GM19395 (cell line): ENCODE data around the gene PTH2R.
"Not testable (repeated sequence)": the region's sequence is repeated elsewhere in the genome, so short reads cannot be mapped to it uniquely, and the experiment has no call there.

ENCODE experiments used
- ATAC-seq: cut with Tn5 transposase; IDR thresholded peaks from one replicate; pipeline ENCODE4 v1.9.1; 2021; ENCODE audit warnings: mild to moderate bottlenecking, moderate library complexity; ENCODE audit not compliant: unreplicated experiment

The PTH2R gene

GRCh38 chr2:208481945-208482344 is 75.4 kb downstream of the PTH2R start:
- not testable (repeated sequence) for ATAC-seq

- ATAC-seq, result not testable (repeated sequence)
These were observed 75.9 kb downstream of the PTH2R start for GRCh38 chr2:208482453-208483015.

- no peak for ATAC-seq
These were observed 78.8 kb downstream of the PTH2R start for GRCh38 chr2:208485390-208485789.

- no peak for ATAC-seq
These were observed 82.3 kb downstream of the PTH2R start for GRCh38 chr2:208488686-208489564.

- no peak for ATAC-seq
These were observed 83.1 kb downstream of the PTH2R start for GRCh38 chr2:208489687-208490086.

GRCh38 chr2:208490492-208490891 is 83.9 kb downstream of the PTH2R start:
- ATAC-seq, result no peak

- ATAC-seq, result no peak
These were observed 85.0 kb downstream of the PTH2R start for GRCh38 chr2:208491641-208492040.

GRCh38 chr2:208492069-208492468 is 85.5 kb downstream of the PTH2R start:
- no peak for ATAC-seq

- ATAC-seq, result no peak
These were observed 86.6 kb downstream of the PTH2R start for GRCh38 chr2:208493186-208493585.

- ATAC-seq, result no peak
These were observed 89.5 kb downstream of the PTH2R start for GRCh38 chr2:208496129-208496528.

- no peak for ATAC-seq
These were observed 94.6 kb downstream of the PTH2R start for GRCh38 chr2:208501206-208501605.

- ATAC-seq, result no peak
These were observed 95.7 kb downstream of the PTH2R start for GRCh38 chr2:208502288-208502687.

- ATAC-seq, result not testable (repeated sequence)
These were observed 98.8 kb downstream of the PTH2R start for GRCh38 chr2:208505365-208505764.

GRCh38 chr2:208509586-208509985 is 103.0 kb downstream of the PTH2R start:
- no peak for ATAC-seq

- no peak for ATAC-seq
These were observed 104.4 kb downstream of the PTH2R start for GRCh38 chr2:208511016-208511415.

- no peak for ATAC-seq
These were observed 105.0 kb downstream of the PTH2R start for GRCh38 chr2:208511573-208511972.

- no peak for ATAC-seq
These were observed 108.5 kb downstream of the PTH2R start for GRCh38 chr2:208515099-208515498.

- not testable (repeated sequence) for ATAC-seq
These were observed 116.5 kb downstream of the PTH2R start for GRCh38 chr2:208523069-208523468.

GRCh38 chr2:208525165-208525564 is 118.6 kb downstream of the PTH2R start:
- not testable (repeated sequence) for ATAC-seq

- ATAC-seq, result no peak
These were observed 123.2 kb downstream of the PTH2R start for GRCh38 chr2:208529796-208530195.

GRCh38 chr2:208531361-208531760 is 124.8 kb downstream of the PTH2R start:
- ATAC-seq, result peak; percentile 81

- not testable (repeated sequence) for ATAC-seq
These were observed 129.0 kb downstream of the PTH2R start for GRCh38 chr2:208535578-208535977.
